GM12873 (cell line): ENCODE measurements around the gene UBE2D3.

Experiments
- CTCF ChIP-seq: IDR thresholded peaks from 2 replicates; pipeline ENCODE4 v1.5.1; 2012; ENCODE audit warnings: low read depth, mild to moderate bottlenecking, moderate library complexity, low read length, control low read depth; ENCODE audit not compliant: insufficient read depth; ENCODE audit errors: missing control alignments

UBE2D3 gene

GRCh38 chr4:102787096-102787881, 40.1 kb downstream of the UBE2D3 start:
- no peak for TF ChIP-seq CTCF

DNA sequence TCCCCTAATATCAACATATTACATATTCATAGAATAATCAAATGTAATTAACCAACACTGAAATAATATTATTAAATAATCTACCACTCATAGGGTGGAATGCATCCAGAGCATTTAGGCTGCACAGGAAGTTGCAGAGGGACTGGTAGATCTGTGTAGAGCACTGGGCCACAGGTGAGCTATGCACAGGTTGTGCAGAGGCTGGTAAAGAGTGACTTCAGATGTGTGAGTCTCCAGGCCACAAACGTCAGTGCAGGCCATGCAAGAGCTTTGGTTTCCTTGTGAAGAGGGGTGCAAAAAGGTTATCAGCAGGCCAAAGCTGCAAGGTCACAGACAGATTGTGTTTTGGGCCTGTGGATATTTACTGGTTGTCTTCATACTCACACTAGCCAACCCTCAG, 41.1 kb downstream of the UBE2D3 start:
- TF ChIP-seq CTCF = no peak

DNA sequence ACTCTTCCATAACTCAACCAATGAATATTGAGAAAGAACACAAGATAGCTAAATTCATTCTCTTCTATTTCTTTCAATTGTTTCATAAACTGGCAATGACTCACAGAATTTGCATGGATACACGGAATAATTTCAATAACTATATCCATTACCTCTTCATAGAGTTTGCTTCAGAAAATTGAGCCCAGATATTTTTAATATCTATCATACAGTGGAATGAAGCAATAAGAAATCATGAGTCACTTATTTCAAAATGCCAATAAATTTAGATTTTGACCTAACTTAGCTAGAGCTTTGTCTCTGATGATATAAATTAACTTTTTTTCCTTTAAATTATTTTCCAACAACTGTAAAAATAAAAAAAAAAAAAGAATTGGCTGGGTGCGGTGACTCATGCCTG, 44.3 kb downstream of the UBE2D3 start:
- TF ChIP-seq CTCF = no peak

GRCh38 chr4:102781570-102781969, 45.8 kb downstream of the UBE2D3 start:
- no peak for TF ChIP-seq CTCF

DNA sequence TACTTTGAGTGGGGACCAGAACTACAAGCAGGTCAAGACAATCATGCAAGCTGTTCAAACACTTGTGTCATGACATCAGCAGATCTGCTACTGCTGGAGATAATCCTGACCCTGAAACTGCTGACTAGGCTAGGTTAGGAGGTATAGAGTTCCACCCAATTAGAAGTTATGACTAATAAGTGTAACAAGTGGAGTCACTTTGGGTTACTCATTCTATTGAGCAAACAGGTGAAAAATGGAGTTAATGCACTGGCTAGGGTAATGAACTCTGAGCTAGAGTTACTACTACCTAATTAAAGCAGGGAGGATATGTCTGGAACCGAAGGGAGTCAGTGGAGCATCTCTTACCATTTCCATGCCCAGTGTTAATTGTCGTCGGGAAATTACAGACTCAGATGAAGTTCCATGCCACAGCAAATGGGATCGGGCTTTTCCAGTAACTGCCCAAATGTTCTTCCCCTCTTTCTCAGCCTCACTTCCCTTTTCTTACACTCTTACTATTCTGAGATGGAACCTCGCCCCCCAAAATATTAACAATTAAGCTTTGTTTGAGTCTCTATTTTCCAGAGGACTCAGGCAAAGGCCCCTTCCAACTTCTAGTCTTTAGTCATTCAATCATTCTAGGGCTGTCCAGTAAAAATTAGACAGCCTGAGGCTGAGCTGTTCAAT, 46.7 kb downstream of the UBE2D3 start:
- no peak for TF ChIP-seq CTCF

DNA sequence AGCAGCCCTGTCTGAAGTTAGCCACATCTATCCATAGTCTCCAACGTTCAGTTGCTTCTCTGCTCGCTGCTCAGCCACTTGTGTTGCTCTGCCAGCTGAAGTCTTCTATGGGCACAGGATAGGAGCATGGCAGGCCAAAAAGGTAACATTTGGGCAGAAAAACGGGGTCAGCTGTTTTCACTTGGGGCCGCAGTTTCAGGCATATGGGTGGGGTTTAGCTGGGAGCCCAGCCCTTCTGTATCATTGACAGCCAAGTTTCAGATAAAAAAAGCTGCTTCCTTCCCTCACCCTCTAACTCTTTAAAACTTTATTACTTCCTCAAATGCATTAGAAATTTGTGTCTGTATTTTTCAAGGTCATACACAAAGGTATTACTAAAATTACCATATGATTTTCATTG, 48.1 kb downstream of the UBE2D3 start:
- TF ChIP-seq CTCF = no peak

DNA sequence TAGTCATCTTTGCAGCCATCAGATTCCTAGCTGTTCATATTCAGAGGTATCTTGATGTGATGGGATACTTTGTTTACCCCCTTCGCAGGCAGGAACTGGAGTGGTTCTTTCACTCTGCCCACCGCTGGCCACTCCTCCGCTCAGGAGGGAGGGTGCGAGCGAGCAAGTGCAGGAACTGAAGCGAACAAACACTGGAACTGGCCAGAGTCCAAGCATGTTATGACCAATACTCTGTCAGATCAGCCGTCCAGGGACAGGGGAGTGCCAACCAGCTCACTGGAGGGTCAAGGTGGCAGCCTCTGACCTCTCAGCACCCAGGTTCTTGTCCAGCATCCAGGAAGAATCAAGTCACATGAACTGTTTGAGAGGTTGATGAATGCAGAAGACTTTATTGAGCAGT, 48.6 kb downstream of the UBE2D3 start:
- no peak for TF ChIP-seq CTCF
